HEK293 (cell line): Measurements from ENCODE around the gene C1QBP.

ENCODE experiments used
- CTCF ChIA-PET: fragments of 350-600 bp; formaldehyde crosslinking; extraction: SDS; loops from one replicate; lab custom pipeline; 2021; ENCODE audit warnings: antibody characterized with exemption; lab: Yijun Ruan, JAX
- POLR2A ChIA-PET: fragments of 300-600 bp; formaldehyde crosslinking; extraction: SDS; loops from one replicate; lab custom pipeline; 2020; ENCODE audit warnings: antibody characterized with exemption, inconsistent platforms; lab: Yijun Ruan, JAX
- H3K27ac ChIP-seq: fragments of 200-500 bp; sonication (Bioruptor generic); 2 replicates; pipeline ENCODE4 v1.5.1; 2014; ENCODE audit warnings: low read depth, low read length, control low read depth, inconsistent platforms; ENCODE audit errors: extremely low read depth
- H3K36me3 ChIP-seq, 2 experiments: fragments of 200-500 bp in 1 of 2; sonication (Bioruptor generic) in 1 of 2; 1 replicate in 1 of 2; 2 replicates in 1 of 2; pipeline ENCODE4 v1.5.1; 2014 to 2017; ENCODE audit warnings: inconsistent platforms in 2 of 2, low read length in 2 of 2; ENCODE audit not compliant: control insufficient read depth in 2 of 2, insufficient read depth in 1 of 2
- H3K4me1 ChIP-seq: fragments of 200-500 bp; sonication (Bioruptor generic); 2 replicates; pipeline ENCODE4 v1.5.1; 2014; ENCODE audit warnings: mild to moderate bottlenecking, low read length, inconsistent platforms; ENCODE audit not compliant: control insufficient read depth, insufficient read depth
- H3K4me3 ChIP-seq: 2 replicates; pipeline ENCODE4 v1.5.1; 2011; ENCODE audit warnings: low read depth, mild to moderate bottlenecking, control low read depth, low read length, moderate library complexity
- H3K9me3 ChIP-seq: fragments of 200-500 bp; sonication (Bioruptor generic); 2 replicates; pipeline ENCODE4 v1.5.1; 2014; ENCODE audit warnings: low read depth, low read length, inconsistent platforms; ENCODE audit not compliant: control insufficient read depth, insufficient read depth
- IKZF3 ChIP-seq: fragments of 450-650 bp; IDR thresholded peaks from 2 replicates; pipeline ENCODE4 v1.5.0; 2018; ENCODE audit warnings: missing biosample characterization, mild to moderate bottlenecking, missing genetic modification characterization, moderate library complexity
- PRDM6 ChIP-seq: fragments of 450-650 bp; formaldehyde crosslinking; IDR thresholded peaks from 2 replicates; pipeline ENCODE4 v1.5.1; 2017; ENCODE audit warnings: missing biosample characterization, missing genetic modification characterization
- ZBTB17 ChIP-seq: fragments of 450-650 bp; formaldehyde crosslinking; IDR thresholded peaks from 2 replicates; pipeline ENCODE4 v1.5.1; 2016; ENCODE audit warnings: missing biosample characterization, missing genetic modification characterization
- ZBTB44 ChIP-seq: fragments of 450-650 bp; IDR thresholded peaks from 2 replicates; pipeline ENCODE4 v1.5.1; 2018; ENCODE audit warnings: missing biosample characterization, mild to moderate bottlenecking, missing genetic modification characterization
- ZBTB6 ChIP-seq: fragments of 450-650 bp; formaldehyde crosslinking; IDR thresholded peaks from 2 replicates; pipeline ENCODE4 v1.5.1; 2017; ENCODE audit warnings: missing biosample characterization, missing genetic modification characterization
- ZEB2 ChIP-seq: fragments of 450-650 bp; formaldehyde crosslinking; IDR thresholded peaks from 2 replicates; pipeline ENCODE4 v1.5.1; 2016; ENCODE audit warnings: missing biosample characterization, missing genetic modification characterization
- ZNF280D ChIP-seq: fragments of 450-650 bp; formaldehyde crosslinking; IDR thresholded peaks from 2 replicates; pipeline ENCODE4 v1.5.1; 2016; ENCODE audit warnings: missing biosample characterization, missing genetic modification characterization
- ZNF324 ChIP-seq: fragments of 450-650 bp; formaldehyde crosslinking; IDR thresholded peaks from 2 replicates; pipeline ENCODE4 v1.5.1; 2016; ENCODE audit warnings: missing biosample characterization, missing genetic modification characterization
- ZNF341 ChIP-seq: fragments of 450-650 bp; formaldehyde crosslinking; IDR thresholded peaks from 2 replicates; pipeline ENCODE4; 2016; ENCODE audit warnings: low read depth, missing biosample characterization, missing genetic modification characterization
- ZNF544 ChIP-seq: fragments of 450-650 bp; formaldehyde crosslinking; IDR thresholded peaks from 2 replicates; pipeline ENCODE4 v1.5.0; 2017; ENCODE audit warnings: missing biosample characterization, missing genetic modification characterization
- ZNF692 ChIP-seq: fragments of 450-650 bp; formaldehyde crosslinking; IDR thresholded peaks from 2 replicates; pipeline ENCODE4 v1.5.1; 2016; ENCODE audit warnings: missing biosample characterization, missing genetic modification characterization
- ZNF76 ChIP-seq: fragments of 450-650 bp; formaldehyde crosslinking; IDR thresholded peaks from 2 replicates; pipeline ENCODE4; 2016; ENCODE audit warnings: low read depth, missing biosample characterization, missing genetic modification characterization, borderline replicate concordance
- TF ChIP-seq, protein P1 (sequence below): fragments of 450-650 bp; formaldehyde crosslinking; IDR thresholded peaks from 2 replicates; pipeline ENCODE4 v1.5.1; 2016; ENCODE audit warnings: missing biosample characterization, missing genetic modification characterization
- TF ChIP-seq, protein P2 (sequence below): fragments of 450-650 bp; formaldehyde crosslinking; IDR thresholded peaks from 2 replicates; pipeline ENCODE4 v1.5.1; 2016; ENCODE audit warnings: missing biosample characterization, missing genetic modification characterization

Gene C1QBP

DNA sequence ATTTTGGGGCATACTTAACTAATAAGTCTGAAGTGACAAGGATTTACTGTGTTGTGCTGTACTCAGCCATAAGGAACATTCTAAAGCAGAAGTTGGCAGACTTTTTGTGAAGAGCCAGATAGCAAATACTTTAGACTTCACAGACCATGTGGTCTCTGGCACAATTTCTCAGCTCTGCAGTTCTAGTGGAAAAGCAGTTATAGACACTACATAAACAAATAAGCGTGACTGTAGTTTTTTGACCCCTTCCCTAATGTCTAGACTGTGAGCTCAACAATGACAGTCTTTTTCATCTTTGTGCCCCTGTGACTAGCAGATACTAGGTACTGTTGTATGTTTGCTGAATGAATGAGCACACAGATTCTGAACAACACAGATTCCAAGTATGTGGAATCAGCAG is 14.0 kb downstream of the C1QBP start:
- Histone ChIP-seq H3K27ac (no peak overlapping the region), H3K9me3 (no peaks in the 10 kb centered on the region), H3K4me1 (no peaks in the 10 kb centered on the region), H3K36me3 (peaks cover 74 to 86% of the 10 kb centered on the region in 2 experiments), H3K4me3 (no peak overlapping the region)
- POLR2A ChIA-PET, result interaction anchor here (1.0 kb wide), 1 partner anchor 14 kb away, joined by 4 read pairs; the partner anchor contains the start of gene C1QBP
- TF ChIP-seq ZNF341 (tag by site-specific recombination) (no peak), PRDM6 (tag by site-specific recombination) (peak; percentile 45; the same call in 1 of the 2 replicates), ZBTB6 (tag by site-specific recombination) (no peak)
- CTCF ChIA-PET, result interaction anchor here (1.6 to 3.5 kb wide), 2 partner anchors 14 kb away, joined by 10 to 20 read pairs; partner anchors contain the start of gene C1QBP

- Histone ChIP-seq H3K27ac (no peak overlapping the region), H3K4me3 (no peak overlapping the region)
- TF ChIP-seq, protein P1, sequence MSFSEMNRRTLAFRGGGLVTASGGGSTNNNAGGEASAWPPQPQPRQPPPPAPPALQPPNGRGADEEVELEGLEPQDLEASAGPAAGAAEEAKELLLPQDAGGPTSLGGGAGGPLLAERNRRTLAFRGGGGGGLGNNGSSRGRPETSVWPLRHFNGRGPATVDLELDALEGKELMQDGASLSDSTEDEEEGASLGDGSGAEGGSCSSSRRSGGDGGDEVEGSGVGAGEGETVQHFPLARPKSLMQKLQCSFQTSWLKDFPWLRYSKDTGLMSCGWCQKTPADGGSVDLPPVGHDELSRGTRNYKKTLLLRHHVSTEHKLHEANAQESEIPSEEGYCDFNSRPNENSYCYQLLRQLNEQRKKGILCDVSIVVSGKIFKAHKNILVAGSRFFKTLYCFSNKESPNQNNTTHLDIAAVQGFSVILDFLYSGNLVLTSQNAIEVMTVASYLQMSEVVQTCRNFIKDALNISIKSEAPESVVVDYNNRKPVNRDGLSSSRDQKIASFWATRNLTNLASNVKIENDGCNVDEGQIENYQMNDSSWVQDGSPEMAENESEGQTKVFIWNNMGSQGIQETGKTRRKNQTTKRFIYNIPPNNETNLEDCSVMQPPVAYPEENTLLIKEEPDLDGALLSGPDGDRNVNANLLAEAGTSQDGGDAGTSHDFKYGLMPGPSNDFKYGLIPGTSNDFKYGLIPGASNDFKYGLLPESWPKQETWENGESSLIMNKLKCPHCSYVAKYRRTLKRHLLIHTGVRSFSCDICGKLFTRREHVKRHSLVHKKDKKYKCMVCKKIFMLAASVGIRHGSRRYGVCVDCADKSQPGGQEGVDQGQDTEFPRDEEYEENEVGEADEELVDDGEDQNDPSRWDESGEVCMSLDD (tag by site-specific recombination), result no peak
- 0 out of 2 replicates have a peak, but pooled peaks have one; percentile 10 for TF ChIP-seq ZBTB17 (tag by site-specific recombination)
- TF ChIP-seq, all 188 proteins: peak for 1
- Histone ChIP-seq H3K36me3 (peaks cover 61 to 62% of the 10 kb centered on the region in 2 experiments), H3K9me3 (no peaks in the 10 kb centered on the region), H3K4me1 (no peaks in the 10 kb centered on the region)
- POLR2A ChIA-PET, result interaction anchor here (1.4 kb wide), 1 partner anchor 17 kb away, joined by 7 read pairs; the partner anchor contains the start of gene C1QBP
- CTCF ChIA-PET, result interaction anchor here (0.8 to 0.9 kb wide), 2 partner anchors 15 to 17 kb away, joined by 5 read pairs; partner anchors contain the start of gene C1QBP
Observed at GRCh38 chr17:5422505-5422904, 16.4 kb downstream of the C1QBP start.

GRCh38 chr17:5419959-5420653 is 18.8 kb downstream of the C1QBP start, which contains the start of gene RPAIN:
Gene RPAIN, plus strand, starts transcription at chr17:5420182. Its CDS starts 29 bp downstream, at chr17:5420211.
- ChIA-PET CTCF (interaction anchor here (0.6 to 1.6 kb wide), 2 partner anchors 19 to 22 kb away, joined by 3 to 9 read pairs; partner anchors contain the start of gene C1QBP), POLR2A (interaction anchor here (0.9 to 3.8 kb wide), 14 partner anchors 10 to 228 kb away, joined by 3 to 43 read pairs (median 5); partner anchors contain the start of genes C1QBP, DERL2, DHX33 and MIS12)
- Histone ChIP-seq H3K27ac (peak within 1 kb of the TSS; percentile 92), H3K36me3 (peaks cover 59% of the 10 kb centered on the region in 2 experiments), H3K4me3 (peak within 1 kb of the TSS; percentile 97), H3K9me3 (no peaks in the 10 kb centered on the region), H3K4me1 (no peaks in the 10 kb centered on the region; the same call in 1 of the 2 replicates)
- peak; percentile 92 for TF ChIP-seq ZBTB17 (tag by site-specific recombination)
- TF ChIP-seq ZNF544, result no peak
- TF ChIP-seq ZNF324 (tag by site-specific recombination), result 0 out of 2 replicates have a peak, but pooled peaks have one; percentile 41
- TF ChIP-seq ZBTB44 (tag by site-specific recombination), result no peak
- TF ChIP-seq ZNF280D (tag by site-specific recombination), result 0 out of 2 replicates have a peak, but pooled peaks have one; percentile 5
- TF ChIP-seq ZNF692 (tag by site-specific recombination), result peak; percentile 49; the same call in 1 of the 2 replicates
- TF ChIP-seq, protein P2, sequence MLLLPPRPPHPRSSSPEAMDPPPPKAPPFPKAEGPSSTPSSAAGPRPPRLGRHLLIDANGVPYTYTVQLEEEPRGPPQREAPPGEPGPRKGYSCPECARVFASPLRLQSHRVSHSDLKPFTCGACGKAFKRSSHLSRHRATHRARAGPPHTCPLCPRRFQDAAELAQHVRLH (tag by site-specific recombination), result peak; percentile 65; the same call in 1 of the 2 replicates
- TF ChIP-seq ZEB2 (tag by site-specific recombination), result peak; percentile 66; the same call in 1 of the 2 replicates
- TF ChIP-seq IKZF3 (tag by site-specific recombination), result peak; percentile 60
- TF ChIP-seq ZNF76 (tag by site-specific recombination), result peak; percentile 97
